Erythroblast (primary cell): ENCODE results near the gene JPH2.

ENCODE experiments used
- GATA1 ChIP-seq: IDR thresholded peaks from 2 replicates; pipeline ENCODE4 v1.6.1; 2011; ENCODE audit warnings: low read depth, mild to moderate bottlenecking, control low read depth, low read length, moderate library complexity
- POLR2A ChIP-seq: IDR thresholded peaks from 2 replicates; pipeline ENCODE4 v1.6.1; 2011; ENCODE audit warnings: mild to moderate bottlenecking, low read length

GRCh38 chr20:44173846-44174245 lies 13.1 kb downstream of the JPH2 start:
- TF ChIP-seq POLR2A (no peak), GATA1 (no peak)
